Peyer's patch (tissue), 4 donors: Measurements from ENCODE around the gene DLK1.

Experiments used
- CTCF ChIP-seq, 6 experiments: fragments of 450-650 bp in 4 of 6; fragments of 200-600 bp in 2 of 6; sonication (generic) in 1 of 6; IDR thresholded peaks; one replicate each; pipeline ENCODE4 v1.5.1; 2017 to 2019; ENCODE audit warnings: antibody characterized with exemption in 6 of 6, mild to moderate bottlenecking in 3 of 6, moderate library complexity in 1 of 6
- POLR2A ChIP-seq, 2 donors: fragments of 450-650 bp; IDR thresholded peaks; one replicate each; pipeline ENCODE4 v1.5.1; 2017; ENCODE audit warnings: antibody characterized with exemption in 2 of 2, mild to moderate bottlenecking in 2 of 2, moderate library complexity in 2 of 2

- TF ChIP-seq CTCF (IDR thresholded peaks at IDR 0.05) (no peak), POLR2A (IDR thresholded peaks at IDR 0.05) (no peak)
Observed at GRCh38 chr14:100739306-100739705, 12.6 kb downstream of the DLK1 start.
